HG02852 (cell line): Measurements from ENCODE around the gene CNPY4.

Source experiments
- ATAC-seq: cut with Tn5 transposase; IDR thresholded peaks from one replicate; pipeline ENCODE4 v1.9.1; 2021; ENCODE audit warnings: mild to moderate bottlenecking, moderate library complexity; ENCODE audit not compliant: unreplicated experiment

The CNPY4 gene

DNA sequence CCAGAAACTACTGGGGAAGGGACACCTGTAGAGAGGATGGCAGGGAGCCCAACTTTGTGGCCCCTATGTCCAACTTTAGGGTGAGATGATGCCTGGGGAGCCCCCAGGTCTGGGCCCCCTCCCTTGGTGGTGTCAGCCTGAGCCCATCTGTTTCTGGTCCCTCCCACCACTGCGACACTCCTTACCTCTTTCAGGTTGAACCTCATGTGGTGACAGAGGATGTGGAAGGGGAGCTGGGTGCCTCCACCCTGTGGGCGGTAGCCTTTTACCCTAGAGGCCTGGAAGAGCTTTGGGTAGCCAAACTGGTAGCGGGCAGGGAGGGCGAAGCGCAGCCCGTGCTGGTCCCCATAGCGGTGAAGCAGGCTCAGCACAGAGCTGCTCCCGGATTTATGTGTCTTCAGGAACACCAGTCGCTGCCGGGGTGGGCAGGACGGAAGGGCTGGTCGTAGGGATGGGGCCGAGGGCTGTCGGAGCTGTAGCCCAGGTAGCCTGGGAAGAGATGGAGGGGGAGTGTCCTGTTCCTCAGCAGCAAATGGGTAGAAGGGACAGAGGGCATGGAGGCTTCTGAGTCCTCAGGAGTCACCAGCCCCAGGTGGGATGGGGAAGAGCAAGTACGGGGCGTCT lies 47.0 kb downstream of the CNPY4 start:
- no peak for ATAC-seq

DNA sequence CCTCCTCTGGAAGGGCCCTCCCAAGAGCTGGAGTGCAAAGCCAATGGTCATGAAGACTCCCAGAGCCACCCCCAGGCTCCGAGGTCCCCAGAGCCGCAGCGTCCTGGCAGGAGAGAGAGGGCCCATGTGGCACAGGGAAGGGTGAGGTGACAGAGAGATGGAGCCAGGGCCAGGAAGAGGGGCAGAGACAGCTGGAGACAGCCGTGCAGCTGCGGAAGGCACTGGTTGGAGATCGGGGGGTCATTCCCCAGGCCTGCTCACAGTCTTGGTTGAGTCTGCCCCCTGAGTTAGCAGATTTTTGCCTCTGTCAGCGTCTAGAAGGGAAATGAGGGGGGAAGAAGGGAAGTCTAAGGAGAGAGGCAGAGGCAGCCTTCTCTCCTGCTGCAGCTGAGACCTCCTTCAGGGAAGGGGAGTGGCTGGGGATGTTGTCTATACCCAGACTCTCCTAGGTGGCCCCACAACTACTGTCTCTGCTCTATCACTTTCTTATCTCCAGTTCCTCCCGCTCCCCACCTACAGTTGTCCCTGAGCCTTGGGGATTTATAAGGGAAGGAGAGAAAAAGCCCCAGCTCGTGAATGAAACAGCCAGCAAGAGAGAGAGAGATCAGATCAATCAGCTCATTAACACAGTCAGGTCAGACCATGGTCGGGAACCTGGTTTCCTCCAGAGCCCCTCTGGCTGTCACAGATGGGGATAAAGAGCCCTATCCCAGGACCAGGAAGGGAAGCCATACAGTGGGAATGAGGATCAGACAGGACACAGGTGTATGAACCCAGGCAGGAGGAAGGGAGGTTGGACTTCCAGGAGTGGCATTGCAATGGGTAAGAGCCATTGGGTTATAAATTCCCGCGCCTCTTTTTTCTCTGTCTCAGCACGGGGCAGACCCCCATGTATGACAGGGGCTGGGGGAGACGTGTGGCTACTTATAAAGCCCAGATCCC lies 47.8 kb downstream of the CNPY4 start:
- ATAC-seq, result no peak

DNA sequence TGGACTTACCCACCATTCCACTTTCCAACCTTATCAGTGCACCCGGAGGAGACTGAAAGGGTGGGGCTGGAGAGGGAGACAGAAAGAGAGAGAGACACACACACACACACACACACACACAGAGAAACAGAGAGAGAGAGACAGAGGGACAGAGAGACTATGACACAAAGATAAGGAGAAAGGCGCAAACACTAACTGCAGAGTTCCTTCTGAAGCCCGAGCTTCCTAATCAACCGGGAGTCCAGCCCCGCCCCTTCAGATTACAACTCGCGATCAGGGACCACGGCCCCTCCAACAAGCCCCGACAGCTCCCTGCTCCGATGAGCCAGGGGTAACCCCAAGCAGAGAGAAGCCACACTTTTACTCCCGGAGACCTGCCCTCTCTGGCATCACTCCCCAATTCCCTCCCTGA lies 48.5 kb downstream of the CNPY4 start:
- ATAC-seq, result no peak

DNA sequence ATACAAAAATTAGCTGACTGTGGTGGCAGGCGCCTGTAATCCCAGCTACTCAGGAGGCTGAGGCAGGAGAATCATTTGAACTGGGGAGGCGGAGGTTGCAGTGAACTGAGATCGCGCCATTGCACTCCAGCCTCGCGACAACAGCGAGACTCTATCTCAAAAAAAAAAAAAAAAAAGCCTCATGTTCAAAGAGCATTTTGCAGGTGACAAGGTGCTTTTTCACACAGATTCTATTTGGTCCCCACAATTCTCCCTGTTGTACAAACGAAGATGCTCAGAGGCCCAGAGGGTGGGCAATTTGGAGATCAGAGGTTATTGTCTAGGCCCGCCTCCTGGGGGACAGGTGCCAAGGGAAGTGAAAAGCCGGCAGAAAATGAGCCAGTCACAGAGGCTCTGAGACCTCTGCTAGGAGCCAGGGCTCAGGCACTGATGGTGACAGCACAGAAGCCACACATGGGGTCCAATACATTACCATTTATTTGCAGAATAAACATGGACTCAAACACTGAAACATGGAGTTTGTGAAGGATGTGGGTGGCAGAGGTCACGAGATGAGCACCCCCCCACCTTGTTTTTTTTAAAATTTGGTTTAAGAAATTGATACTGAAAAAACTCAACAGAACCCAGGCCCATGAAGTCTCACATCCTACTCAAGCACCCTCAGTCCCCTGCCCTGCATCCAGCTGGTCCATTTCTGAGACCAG lies 49.9 kb downstream of the CNPY4 start:
- ATAC-seq, result no peak

DNA sequence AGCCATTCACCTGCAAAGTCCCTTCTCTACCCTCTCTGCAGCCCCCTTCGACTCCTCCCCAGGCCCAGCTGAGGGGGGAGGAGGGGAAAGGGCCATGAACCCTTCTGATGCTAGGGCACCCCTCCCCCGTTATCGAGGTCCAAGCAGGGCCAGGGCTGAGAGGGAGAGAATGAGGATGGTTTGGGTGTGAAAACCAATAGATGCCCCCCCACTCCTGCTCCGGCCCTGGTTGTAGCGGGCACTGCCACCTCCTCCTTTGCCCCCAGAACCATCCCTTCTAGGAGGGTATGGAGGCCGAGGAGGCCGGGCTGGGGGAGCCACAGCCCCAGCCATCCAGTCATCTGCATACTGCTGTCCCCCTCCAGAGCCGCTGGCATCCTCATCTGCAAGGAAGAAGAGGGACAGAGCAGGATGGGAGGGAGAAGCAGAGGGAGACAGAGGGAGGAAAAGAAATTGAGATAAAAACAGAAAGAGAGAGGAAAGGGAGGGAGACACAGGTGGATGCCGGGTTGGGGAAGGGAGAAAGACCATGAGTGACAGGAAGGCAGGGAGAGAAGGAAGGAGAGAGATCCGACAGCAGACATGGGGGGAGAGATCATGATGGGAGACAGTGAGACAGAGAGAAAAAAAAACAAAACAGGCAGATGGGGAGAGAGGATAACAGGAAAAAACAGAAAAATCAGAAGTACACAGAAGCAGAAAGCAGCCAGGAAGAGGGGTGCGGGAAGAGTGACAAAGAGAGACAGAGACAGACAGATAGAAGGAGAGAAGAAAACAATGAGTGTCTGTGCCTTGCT lies 50.9 kb downstream of the CNPY4 start:
- ATAC-seq, result no peak

DNA sequence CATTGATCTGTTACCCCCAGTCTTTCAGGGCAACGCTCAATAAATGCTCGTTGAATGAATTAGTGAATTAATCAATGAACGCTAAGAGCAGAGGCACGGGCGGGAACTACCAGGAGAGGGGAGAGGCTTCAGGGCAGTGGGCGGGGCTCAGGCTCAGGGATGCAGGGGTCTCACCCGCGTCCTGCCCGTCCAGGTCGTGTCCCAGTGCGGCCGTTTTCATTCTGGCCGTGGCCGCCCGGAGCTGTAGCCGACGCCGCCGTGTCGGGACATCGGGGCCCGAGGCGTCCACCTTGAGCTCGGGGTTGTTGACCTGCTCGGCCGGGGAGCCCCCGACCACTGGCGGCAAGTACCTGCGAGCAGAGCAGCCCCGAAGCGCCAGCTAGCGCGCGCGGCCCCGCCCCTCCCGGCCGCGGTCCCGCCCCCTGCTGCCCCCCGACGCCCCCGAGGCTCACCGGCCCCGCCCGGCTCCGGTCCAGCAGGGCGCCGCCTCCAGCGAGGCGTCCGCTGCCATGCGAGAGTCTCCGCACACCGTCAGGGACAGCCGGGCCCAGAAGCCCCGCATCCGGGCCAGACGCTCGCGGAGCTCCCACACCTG lies 51.8 kb downstream of the CNPY4 start:
- no peak for ATAC-seq

DNA sequence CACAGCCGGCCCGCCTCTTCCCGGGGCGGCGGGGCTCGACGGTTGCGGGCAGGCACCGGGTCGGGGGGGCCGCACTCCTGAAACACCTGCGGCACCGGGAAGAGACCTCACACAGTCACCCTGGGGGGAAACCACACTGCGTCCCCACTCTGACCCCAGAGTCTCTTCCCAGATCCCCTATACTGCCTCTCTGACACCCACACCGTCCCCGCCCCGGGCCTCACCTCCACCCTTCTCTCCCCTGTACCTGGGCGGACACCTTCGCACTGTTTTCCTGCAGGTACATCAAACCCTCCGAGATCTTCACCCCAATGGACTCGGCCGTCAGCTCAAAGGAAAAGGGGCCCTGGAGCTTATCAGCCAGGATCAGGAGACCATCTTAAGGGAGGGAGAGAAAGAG lies 52.4 kb downstream of the CNPY4 start:
- no peak for ATAC-seq

DNA sequence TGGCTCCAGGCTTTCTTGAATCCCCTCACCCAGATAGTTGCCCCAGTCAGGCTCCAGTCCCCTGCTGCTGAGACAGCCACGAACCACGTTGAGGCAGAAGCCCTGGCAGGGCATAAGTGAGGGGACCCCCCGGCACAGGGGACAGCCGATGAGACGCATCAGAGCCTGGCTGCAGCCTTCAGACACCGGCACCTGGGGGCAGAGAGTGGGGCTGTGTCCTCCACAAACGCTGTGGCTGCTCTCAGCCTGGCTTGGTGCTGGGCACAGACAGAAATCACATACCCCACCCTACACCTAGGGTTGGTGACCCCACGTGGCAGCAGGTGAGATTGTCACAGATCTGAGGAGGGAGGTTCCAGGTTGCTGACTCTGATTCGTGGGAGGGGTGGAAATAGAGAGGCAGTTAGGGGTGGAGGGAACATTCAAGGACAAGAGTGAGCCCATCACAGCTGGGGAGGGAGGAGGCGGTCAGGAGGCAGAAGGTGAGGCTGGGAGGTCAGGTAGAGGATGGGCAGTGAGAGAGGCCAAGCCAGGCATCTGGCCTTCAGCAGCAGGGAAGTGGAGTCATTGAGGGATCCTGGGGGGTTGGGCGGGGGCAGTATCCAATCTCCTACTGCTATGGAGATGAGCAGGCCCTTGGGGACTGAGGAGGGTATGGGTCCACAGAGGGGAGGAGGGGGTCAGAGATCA lies 54.5 kb downstream of the CNPY4 start:
- ATAC-seq, result no peak

DNA sequence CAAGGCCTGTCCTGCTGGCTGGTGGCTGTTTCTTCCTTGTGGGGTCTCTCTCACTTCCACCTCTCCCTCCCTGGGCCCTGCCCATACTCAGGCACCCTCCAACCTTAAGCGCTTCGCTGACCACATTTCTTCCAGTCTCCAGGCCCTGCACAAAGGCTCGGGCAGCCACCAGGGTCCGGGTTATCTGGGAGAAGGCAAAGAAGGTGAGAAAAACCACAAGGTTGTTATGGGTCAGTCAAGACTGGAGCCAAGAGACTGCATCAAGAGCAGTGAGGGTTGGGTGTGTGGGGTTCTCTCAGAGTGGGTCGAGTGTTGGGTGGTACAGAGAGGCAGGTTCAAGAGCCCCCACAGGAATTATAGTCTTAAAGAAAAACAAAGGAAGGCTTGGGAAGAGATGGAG lies 55.1 kb downstream of the CNPY4 start:
- ATAC-seq, result no peak
